CMK (cell line): ENCODE results near the gene DLST.

Experiments used
- DNase-seq: peaks from one replicate; pipeline ENCODE4 v3.0.0-alpha.2; 2010; ENCODE audit warnings: low read depth

Gene DLST

DNA sequence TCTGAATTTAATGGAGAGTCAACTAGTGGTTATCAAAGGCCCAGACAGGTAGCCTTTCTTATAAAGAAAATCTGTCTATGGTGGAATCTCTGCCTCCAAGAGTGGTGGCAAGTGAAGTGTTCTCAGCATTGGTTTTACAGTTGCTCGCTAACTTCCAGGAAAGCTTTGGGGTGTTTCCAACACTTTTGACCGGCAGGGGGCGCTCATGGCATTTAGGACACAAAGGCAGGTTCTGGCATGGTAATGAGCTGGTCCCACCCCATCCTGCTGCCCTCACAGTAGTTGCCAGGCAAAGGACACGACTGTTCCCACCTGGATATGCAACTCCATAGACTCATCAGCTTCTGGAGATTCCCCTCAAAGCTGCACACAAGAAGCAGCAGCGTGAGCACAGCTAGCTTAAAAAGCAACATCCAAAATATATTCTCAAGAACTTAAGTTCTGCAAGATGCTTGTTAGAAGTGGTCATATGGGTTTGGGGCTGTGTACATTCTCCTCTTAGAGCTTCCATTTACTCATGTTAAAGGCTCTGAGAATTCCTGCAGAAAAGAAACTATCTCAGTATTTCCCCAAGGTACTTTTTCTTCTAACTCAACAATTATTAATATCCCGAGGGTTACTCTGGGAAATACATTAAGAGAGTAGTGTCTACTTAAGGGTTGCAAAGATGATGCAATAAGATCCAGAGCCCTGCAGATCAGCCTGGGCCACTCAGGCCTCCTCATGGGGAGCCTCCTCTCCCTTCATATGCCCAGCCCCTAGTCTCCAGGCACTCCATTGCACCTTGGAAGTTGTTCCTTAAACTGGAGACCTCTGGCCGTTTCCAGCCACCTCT lies 20.6 kb upstream of the DLST start:
- peak; percentile 52 for DNase-seq

DNA sequence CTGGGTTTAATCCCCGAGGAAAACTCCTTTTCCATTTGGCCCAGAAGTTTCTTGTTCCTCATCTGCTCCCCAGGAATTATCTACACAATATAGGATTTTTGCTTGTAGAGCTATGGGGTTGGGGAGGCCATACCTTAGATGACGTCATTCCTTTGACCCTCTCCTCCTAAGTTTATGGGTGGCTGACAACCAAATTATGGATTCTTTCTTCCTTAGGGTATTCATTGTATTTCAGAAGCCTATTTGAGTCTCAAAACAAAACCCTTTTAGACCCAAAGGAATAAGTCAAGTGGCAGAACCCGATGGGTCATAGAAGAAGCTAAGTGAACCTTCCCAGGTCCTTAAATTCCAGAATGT lies 20.0 kb upstream of the DLST start:
- DNase-seq, result no peak

DNA sequence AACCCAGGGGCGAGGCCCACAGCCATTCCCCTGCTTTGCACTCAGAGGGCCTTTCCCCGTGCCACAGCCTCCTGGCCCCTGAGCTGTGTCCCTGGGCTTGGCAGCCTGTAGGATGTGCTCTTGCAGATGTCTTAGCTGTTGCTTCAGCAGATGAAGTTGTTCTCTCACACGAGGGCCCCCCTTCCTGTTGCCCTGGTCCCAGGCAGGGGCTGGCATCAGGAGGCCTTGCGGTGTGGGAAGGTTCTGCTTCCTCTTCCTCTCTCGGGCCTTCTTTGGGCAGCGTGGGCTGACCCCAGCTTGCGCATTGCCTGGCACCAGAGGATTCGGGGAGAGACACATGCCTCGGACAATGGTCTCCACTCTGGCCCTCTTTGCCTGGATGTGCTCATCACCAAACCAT lies 18.4 kb upstream of the DLST start:
- DNase-seq, result peak; percentile 49

DNA sequence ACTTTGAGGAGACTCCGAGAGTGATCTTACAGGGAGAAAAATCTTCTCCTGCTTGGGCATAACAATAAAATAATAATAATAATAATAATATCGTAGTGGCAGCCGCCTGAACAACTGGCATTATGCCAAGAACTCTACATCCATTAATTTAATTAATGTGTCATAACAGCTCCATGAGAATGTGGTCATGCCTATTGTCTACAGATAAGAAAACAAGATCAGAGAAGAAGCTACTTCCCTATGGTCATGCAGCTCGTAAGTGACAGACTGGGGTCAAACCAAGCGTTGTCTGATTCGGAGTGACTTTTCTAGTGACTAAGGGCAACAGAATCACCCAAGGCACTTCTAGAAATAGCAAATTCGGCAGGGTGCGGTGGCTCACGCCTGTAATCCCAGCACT lies 17.5 kb upstream of the DLST start:
- DNase-seq, result no peak

DNA sequence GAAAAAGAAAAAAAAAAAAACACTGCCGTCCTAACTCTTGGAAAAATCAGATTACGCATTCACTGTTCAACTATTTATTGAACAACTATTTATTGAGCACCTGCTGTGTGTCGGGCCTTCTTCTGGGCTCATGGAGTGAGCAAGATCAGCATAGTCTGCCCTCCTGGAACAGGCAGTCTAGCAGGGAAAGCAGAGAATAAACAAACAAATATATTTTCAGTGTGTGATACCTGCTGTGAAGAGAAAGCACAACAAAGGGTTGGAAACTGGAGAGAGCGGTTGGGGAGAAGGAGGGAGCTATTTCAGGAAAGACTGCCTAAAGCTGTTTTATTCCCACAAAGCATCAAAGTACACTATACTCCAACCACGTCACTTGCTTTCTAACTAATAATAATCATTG lies 16.6 kb upstream of the DLST start:
- no peak for DNase-seq

DNA sequence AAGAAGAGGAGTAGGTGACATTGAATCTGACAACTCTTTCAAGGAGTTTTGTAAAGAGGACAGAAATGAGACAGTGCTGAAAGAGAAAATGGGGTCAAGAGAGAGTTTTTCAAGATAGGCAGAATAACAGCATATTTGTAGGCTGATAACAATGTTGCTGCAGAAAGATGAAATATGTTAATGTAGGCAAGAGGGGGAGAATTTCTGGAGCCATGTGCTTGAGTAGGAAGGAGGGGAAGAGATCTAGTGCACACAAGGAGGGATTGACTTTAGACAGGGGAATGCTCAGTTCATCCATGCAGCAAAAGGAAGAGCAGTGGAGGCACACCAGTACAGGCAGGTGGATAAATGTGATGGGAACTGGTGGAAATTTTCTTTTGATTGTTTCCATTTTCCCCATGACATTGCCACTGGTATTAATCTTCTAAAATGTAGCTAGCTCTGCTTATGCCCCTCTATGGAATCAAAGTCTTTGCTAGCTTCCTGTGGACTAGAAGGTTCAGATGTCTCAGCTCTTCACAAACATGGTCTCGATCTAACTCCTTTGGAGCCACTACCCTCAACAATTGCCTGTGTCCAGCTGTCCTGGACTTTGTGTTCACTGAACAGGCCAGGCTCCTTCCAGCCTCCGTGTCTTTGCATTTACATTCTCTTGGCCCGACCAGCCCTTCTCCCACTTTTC lies 14.9 kb upstream of the DLST start:
- no peak for DNase-seq

DNA sequence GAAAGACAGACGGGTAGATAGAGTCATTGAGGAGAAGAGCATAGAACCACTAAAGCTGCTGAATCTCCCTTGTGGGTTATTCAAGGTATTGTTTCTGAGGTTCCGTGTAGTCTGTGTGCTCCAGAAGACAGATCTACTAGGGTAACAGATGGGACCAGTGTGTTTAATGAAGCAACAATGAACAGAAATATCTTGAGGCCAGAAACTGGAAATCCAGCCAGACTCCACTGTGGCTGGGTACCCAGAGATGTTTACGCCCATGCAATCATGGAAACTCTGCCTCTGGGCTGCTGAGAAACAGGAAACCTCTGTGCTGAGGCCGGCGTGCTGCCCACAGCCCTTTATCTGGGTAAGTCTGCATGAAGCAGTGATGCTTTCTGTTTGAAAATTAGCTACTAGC lies 14.0 kb upstream of the DLST start:
- DNase-seq, result no peak

DNA sequence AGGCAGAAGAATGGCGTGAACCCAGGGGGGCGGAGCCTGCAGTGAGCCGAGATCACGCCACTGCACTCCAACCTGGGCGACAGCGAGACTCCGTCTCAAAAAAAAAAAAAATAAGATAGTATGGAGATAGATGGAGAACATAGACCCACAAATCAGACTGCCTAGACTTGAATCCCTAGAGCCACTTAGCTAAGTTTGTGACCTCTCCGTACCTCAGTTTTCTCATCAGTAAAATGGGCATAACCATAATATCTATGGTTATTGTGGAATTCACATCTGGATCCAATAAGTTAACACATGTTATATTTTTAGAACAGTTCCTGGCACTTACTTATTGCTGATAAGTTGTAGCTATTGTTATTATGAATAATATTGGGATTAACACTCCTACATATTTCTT lies 13.0 kb upstream of the DLST start:
- no peak for DNase-seq

DNA sequence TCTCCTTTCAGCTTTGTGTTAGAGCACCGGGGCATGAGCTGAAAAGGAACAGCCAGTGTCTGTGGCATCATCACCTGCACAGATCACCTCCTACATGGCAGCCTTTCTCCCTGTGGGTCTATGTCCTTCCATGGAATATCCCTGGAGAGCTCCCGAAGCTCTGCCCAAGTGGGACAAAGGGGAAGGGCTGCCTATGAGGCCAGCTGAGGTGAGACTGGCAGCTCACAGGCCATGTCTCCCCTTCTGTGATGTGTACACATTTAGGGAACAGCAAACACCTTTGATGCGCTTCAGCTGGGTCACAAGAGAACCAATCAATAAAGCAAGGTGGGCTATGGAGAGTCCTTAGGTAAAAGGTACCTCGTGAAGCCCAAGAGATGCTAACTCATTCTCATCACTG lies 9.9 kb upstream of the DLST start:
- DNase-seq, result no peak

DNA sequence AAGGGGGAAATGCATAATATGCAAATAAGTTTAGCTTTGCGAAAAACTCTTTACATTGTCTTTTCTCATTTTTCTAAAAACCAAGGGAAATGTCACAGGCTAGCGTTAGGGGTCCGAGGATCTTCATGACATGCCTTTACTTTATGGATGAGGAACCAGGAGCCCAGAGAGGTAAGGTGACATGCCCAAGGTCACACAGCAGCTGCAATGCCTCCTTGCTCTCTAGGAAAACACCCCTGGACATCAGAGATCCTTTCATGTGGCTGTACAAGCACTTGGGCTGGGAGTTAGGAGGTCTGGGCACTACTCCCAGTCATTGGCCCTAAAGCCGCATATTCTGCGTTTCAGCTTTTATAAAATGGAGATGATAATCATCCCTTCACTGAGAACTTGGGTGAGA lies 6.5 kb upstream of the DLST start:
- DNase-seq, result no peak

DNA sequence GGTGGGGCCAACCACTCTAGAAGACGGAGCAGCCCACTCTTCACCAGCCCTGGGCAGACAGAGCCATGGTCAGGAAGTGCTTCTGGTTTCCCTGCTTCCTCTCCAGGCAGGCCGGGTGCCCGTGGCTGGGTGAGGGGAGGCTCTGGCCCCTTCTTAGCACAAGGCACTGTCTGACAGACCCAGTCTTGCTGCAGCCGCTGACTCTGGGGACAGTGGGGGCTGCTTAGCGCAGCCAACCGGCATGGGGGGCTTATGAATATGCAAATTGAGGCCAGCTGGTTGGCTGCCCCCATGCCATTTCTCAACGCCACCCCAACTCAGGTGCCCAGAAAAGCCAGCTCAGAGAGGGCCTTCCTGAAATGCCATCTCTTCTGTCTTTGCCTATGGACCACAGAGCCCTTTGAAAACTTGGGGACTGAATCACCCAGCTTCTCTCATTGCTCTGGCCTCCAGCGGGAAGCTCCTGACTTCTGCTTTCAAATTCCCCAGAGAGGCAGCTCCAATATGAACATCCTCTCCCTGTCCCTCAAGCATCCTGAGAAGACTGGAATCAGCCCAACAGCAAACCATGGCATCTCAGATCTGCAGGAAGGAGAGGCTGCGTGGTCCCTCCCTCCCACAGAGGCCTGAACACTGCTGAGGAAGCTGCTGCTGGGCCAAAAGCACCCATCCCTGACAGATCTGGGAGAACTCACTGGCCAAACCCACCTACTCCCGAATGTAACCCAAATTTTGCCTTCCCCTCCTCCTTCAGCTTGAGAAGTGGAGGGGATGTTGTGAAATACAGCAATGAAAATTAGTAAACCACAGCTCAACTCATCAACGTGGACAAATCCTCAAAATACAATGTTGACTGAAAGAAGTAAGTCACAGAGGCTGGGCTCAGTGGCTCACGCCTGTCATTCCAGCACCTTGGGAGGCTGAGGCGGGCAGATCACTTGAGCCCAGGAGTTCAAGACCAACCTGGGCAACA lies 5.5 kb upstream of the DLST start, which contains the start of gene PROX2:
Gene PROX2, minus strand, starts transcription at position 205 of the 973 bp plus-strand sequence. CDS start 12,311 bp downstream, outside the sequence.
- no peak for DNase-seq

DNA sequence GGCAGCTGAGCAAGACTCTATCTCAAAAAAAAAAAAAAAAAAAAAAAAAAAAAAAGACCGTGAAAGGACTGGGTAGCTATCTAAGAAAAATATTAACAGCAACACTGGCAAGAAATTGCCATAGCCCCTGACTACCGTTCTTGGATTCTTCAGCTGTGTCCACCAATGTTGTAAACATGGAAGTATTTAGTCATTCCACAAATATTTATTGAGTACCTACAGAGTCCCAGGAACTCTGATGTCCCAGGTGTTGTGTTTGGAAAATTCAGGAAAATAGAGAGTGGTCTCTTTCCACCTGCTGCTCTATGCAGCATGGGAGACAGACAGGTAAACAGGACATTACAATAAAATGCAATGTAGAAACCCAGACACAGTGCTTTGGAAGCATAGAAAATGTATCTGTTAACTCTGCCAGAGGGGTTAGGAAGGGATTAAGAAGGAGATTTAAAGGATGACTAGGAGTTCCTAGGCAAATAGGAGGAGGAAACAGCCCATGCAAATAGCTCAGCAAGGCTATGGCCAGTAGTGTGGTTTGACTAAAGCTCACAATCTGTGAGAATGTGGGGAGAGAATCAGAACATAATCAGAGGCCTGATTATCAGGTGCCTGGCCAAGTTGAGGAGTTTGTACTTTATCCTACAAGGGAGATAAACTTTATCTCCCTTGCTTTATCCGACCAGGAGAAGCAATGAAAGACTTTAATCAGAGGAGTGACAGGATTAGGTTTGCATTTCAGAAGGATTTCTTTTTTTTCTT lies 2.1 kb upstream of the DLST start:
- no peak for DNase-seq

DNA sequence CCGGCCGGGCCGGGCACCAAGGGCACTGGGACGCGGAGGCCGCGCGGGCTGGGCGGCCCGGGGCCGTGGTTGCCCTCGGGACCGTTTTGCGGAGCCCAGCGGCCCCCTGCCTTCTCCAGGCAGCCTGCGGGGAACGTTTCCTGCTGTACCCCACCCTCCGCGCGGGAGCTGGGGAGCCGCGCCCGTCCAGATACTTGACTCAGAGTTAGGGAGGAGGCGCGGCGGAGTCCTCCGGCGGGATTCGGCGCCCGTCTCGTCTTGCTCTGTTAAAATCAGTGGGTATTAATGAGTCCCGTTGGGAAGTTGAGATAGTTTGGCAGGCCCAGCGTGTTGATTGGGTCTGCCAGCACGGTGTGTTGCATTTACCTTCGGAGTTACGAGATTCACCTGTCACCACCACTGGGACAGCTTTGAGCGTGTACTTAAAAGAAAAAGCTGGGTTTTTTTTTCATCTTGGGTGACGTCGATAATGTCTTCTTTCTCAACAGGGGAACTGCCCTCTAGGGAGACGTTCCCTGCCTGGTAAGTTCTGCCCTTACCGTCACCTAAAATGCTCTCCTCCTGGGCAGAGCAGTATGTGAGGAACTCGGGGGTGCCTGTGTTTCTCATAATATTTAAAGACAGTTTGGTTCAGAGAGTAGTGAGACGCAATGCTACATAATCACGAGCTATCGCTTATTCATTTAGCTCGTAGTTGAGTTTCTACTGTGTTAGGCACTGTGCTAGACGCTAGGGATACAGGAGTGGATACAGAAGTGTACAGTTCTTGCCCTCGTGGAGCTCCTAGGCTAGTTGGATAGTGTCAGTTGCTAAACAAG lies 596 bp downstream of the DLST start:
- DNase-seq, result no peak

DNA sequence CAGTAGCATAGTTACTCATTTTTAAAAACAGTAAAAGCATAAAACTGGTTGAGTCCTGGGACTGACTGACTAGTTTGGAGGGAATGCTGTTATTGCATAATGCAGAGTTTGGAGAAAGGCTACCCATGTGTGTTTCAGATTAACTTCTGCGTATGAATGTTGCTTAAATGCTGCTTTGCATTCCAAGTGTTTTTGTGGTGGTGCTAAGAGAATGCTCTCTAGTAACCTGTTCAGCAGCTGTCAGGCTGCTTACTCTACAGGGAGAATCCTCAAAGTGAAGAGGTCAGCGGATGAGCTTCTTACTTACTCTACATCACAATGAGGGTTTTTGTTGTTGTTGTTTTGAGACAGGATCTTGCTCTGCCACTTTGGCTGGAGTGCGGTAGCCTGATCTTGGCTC lies 4.3 kb downstream of the DLST start:
- no peak for DNase-seq

DNA sequence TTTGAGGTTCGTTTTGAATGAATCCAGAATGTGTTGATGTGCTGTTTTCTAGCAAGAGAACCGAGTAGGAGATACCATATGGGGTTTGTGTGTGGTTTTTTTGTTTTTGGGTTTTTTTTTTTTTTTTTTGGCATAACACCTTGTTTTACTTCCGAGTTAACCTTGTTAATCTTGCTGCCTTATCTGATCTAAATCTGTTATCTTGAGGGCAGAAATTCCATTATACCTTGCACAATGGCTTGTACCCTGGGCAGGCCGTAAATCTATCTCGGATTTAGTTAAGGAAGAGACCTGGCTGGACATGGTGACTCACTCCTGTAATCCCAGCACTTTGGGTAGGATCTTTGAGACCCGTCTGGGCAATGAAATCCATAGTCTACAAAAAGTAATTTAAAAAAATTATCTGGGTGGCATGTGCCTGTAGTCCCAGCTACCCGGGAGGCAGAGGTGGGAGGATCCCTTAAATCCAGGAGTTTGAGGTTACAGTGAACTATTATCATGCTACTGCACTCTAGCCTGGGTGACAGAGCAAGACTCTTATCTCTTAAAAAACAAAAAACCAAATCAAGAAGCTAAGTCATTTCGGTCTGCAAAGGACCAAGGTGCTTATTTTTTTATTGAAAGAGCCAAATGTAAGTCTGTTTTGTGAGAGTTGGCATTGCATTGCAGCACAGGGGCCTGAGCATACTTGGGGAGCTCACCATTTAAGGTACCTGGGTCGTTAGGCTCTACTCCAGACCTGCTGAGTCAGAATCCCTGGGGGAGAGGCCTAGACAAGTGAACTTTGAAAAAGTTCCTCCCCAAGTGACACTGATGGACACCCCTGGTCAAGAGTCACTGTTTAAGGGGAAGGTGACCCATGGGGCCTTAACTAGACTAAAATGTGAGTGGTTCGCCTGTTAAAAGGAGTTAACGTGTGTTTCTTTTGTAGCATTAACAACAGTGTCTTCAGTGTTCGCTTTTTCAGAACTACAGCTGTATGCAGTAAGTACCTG lies 6.7 kb downstream of the DLST start:
- no peak for DNase-seq

DNA sequence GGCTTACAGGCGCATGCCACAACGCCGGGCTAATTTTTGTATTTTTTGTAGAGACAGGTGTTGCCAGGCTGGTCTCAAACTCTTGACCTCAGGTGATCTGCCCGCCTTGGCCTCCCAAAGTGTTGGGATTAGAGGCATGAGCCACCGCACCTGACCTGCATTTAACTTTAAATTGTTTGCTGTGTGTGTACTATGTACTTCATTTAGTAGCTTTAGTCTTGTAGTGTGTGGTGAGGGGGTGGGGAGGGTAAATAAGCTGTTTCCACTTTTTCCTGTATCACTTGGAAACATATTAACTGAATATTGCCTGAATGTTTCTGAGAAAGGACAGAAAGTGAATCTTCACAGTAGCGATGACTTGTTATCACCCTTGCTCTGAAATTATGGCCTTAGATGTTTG lies 8.5 kb downstream of the DLST start:
- no peak for DNase-seq

DNA sequence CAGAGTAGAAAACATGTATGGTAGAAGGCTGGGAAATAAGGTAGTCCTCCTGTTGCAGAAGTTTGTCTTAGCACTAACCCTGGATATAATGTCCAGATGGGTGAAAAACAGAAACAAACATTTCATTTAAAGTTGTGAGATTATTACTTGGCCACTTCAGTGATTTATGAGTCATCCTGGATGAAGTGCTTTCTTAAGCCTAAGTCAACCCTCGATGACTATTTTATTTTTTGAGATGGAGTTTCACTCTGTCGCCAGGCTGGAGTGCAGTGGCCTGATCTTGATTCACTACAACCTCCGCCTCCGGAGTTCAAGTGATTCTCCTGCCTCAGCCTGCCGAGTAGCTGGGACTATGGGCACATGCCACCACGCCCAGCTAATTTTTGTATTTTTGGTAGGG lies 10.2 kb downstream of the DLST start:
- DNase-seq, result no peak

DNA sequence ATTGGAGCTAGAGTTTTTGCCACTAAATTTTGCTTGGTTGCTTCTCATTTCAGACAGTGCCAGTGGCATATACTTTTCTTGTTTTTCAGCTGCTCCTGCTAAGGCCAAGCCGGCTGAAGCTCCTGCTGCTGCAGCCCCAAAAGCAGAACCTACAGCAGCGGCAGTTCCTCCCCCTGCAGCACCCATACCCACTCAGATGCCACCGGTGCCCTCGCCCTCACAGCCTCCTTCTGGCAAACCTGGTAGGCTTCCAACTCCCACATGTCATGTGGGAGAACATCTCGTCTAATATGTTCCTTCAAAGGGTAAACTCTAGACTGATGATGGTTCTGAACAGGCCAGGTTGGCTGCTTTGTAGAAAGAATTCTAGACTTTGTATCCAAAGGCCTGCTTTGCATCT lies 11.0 kb downstream of the DLST start:
- no peak for DNase-seq

DNA sequence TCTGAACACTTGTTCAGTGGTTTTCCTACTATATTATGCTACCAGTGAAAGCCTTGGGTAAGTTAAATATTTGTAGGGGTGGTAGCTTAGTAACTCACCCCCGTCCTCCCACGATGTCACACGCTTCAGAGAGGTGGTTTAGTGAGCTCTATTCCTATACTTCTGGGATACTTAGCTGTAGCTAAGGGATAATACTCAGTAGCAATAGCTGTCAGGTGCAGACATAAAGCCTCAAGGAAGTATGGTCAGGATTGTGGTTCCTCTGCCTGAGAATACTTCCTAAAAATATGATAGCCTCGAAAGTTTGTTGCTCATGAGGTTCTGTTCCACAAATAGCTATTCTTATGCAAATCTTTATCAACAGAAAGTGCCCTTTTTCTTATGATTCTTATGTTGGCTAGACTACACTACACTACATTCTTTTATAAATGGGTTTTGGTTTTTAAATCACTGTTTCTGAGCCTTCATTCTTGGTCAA lies 11.9 kb downstream of the DLST start:
- DNase-seq, result no peak

DNA sequence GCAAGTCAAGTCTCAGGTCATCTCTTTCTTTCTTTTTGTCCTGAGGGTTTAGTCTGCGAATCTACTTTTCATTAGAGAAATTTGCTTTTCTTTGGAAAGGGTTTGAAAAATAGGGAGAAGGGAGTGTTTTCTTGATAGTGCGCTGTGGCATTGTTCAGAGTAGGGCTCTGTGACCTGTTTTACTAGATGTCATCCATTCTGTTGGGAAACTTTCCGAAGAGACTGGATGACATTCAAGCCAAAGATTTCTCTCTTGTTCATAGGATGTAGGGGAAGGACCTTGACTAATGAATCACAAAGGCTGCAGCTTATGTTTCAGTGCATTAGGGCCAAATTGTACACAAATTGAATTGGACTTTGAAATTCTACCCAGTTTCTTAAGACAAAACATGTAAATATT lies 14.7 kb downstream of the DLST start:
- no peak for DNase-seq
